GM15510 (cell line): Measurements from ENCODE around the gene FAR2.
A peak's percentile ranks its signal among the peaks of the same experiment; 100 is the strongest.

ENCODE experiments used
- POLR2A ChIP-seq: IDR thresholded peaks from 3 replicates; pipeline ENCODE4 v1.6.1; 2011; ENCODE audit warnings: borderline replicate concordance; ENCODE audit not compliant: insufficient read length; ENCODE audit errors: extremely low read depth

Gene FAR2

GRCh38 chr12:29374012-29374411, 224.9 kb downstream of the FAR2 start:
- no peak for TF ChIP-seq POLR2A

GRCh38 chr12:29374913-29375312, 225.8 kb downstream of the FAR2 start:
- TF ChIP-seq POLR2A, result no peak

GRCh38 chr12:29376118-29376517, 227.0 kb downstream of the FAR2 start:
- no peak for TF ChIP-seq POLR2A

GRCh38 chr12:29380536-29381523, 231.8 kb downstream of the FAR2 start, which contains the start of gene ERGIC2:
ERGIC2 (minus strand) TSS chr12:29381172; CDS start chr12:29371633, 9,539 bp downstream.
- TF ChIP-seq POLR2A, result peak; percentile 52

- no peak for TF ChIP-seq POLR2A
Measured at GRCh38 chr12:29382251-29382650, 233.2 kb downstream of the FAR2 start.
